Hepatocyte (in vitro differentiated cells): ENCODE results near the gene PERM1. TPM values are rescaled to one million over a fixed set of nuclear protein-coding genes. Genes with fewer than 3 reads are reported as not detected.

ENCODE experiments used
- DNase-seq: peaks from one replicate; pipeline ENCODE4 v3.0.0-alpha.2; 2016; ENCODE audit warnings: low spot score
- H2AFZ ChIP-seq: fragments of 200-600 bp; sonication (generic); 2 replicates; pipeline ENCODE4 v1.6.0; 2016; ENCODE audit warnings: antibody characterized with exemption, mild to moderate bottlenecking
- H3K27ac ChIP-seq: fragments of 200-600 bp; sonication (generic); 2 replicates; pipeline ENCODE4 v1.5.1; 2016; ENCODE audit warnings: mild to moderate bottlenecking
- H3K27me3 ChIP-seq: fragments of 200-600 bp; sonication (generic); 2 replicates; pipeline ENCODE4 v1.6.1; 2016
- H3K36me3 ChIP-seq: fragments of 200-600 bp; sonication (generic); replicated peaks from 2 replicates; pipeline ENCODE4 v1.5.1; 2016; ENCODE audit warnings: low read depth; ENCODE audit not compliant: insufficient read depth
- H3K4me1 ChIP-seq: fragments of 200-600 bp; sonication (generic); 2 replicates; pipeline ENCODE4 v1.5.1; 2016; ENCODE audit warnings: mild to moderate bottlenecking, moderate library complexity; ENCODE audit not compliant: insufficient read depth
- H3K4me2 ChIP-seq: fragments of 200-600 bp; sonication (generic); 2 replicates; pipeline ENCODE4 v1.6.0; 2016
- H3K4me3 ChIP-seq: fragments of 200-600 bp; sonication (generic); 2 replicates; pipeline ENCODE4 v1.5.1; 2016; ENCODE audit warnings: mild to moderate bottlenecking
- H3K79me2 ChIP-seq: fragments of 200-600 bp; sonication (generic); 2 replicates; pipeline ENCODE4 v1.6.0; 2017; ENCODE audit warnings: mild to moderate bottlenecking
- H3K9me2 ChIP-seq: fragments of 200-600 bp; sonication (generic); replicated peaks from 2 replicates; pipeline ENCODE4 v1.6.0; 2017; ENCODE audit warnings: mild to moderate bottlenecking; ENCODE audit not compliant: insufficient read depth
- H3K9me3 ChIP-seq: fragments of 200-600 bp; sonication (generic); 2 replicates; pipeline ENCODE4 v1.5.1; 2016; ENCODE audit warnings: low read depth, mild to moderate bottlenecking
- H4K20me1 ChIP-seq: fragments of 200-600 bp; sonication (generic); 2 replicates; pipeline ENCODE4 v1.6.0; 2016; ENCODE audit warnings: mild to moderate bottlenecking; ENCODE audit not compliant: insufficient read depth, poor library complexity, severe bottlenecking
- EZH2 ChIP-seq: fragments of 200-600 bp; sonication (generic); IDR thresholded peaks from 2 replicates; pipeline ENCODE4 v1.6.1; 2016; ENCODE audit warnings: antibody characterized with exemption, mild to moderate bottlenecking, borderline replicate concordance
- EZH2phosphoT487 ChIP-seq: fragments of 200-600 bp; sonication (generic); IDR thresholded peaks from one replicate; pipeline ENCODE4 v1.6.1; 2018; ENCODE audit warnings: antibody characterized with exemption, mild to moderate bottlenecking, low read depth, moderate library complexity; ENCODE audit not compliant: unreplicated experiment, severe bottlenecking
- WGBS: methylation state at CpG from one replicate; pipeline ENCODE4 v1.1.6; 2016; ENCODE audit warnings: low lambda C conversion rate; ENCODE audit errors: missing lambda C conversion rate; 5-methylcytosine and 5-hydroxymethylcytosine counted together
- polyA plus RNA-seq: library from polyadenylated mRNA; unstranded; fragments of >200 nt; fragmentation: Nextera tagmentation; extraction: Ambion mirVana; gene quantifications from 2 replicates; pipeline ENCODE4 v1.2.1, GENCODE V29; 2016
- total RNA-seq: library from RNA; depleted of rRNA; stranded (reverse); fragments of >200 nt; gene quantifications from 2 replicates; pipeline ENCODE4 v1.2.3, GENCODE V29; 2014
- TF ChIP-seq, protein P1 (sequence below): fragments of 200-600 bp; sonication (generic); IDR thresholded peaks from 2 replicates; pipeline ENCODE4 v1.5.1; 2016; ENCODE audit warnings: antibody characterized with exemption, mild to moderate bottlenecking; ENCODE audit not compliant: poor library complexity

The PERM1 gene
- total and polyA plus RNA-seq, 2 experiments from 2014 or later: 1.3 TPM; not detected in 1

DNA sequence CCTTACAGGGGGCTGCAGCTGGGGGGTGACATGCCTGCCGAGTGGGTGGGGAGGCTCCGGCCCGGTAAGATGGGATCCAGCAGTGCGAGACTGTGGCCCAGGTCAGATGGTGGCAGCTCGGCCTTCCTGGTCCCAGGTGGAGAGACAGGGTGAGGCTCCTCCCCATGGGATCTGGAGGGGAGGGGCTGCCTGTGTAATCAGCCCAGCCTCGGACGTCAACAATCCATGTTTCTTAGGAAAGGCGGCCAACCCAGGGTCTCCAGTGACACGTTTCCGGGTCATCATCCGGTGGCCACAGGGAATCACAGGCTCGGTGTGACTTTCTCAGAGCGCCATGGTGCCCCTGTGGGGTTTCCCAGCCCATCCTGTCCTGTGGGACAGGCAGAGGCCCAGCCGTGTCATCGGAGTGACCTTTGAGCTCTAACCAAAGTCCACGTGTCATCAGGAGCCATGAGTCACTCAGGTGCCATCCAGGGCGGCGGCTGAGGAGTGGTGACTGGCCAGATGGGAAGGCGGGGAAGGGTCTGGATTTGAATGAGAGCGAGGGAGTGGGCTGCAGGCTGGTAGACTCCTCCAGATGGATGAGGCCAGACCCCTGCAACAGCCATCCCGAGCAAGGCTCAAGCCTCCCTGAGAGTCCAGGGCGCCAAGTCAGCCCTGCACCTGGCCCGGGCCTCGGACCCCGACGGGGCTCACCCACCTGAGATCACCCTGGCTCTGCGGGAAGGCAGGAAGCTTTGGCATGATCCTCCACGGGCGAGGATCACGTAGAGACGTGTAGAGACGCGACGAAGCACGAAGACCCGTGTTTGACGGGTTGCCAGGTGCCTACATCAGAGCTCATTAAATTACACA lies 24.6 kb upstream of the PERM1 start:
- H3K9me3 ChIP-seq: no peaks in the 10 kb centered on the region
- peaks cover 10% of the 10 kb centered on the region for H3K79me2 ChIP-seq
- peak overlapping the region; percentile 57 for H3K4me2 ChIP-seq
- peak overlapping the region; percentile 97 for H3K27ac ChIP-seq
- TF ChIP-seq EZH2 (no peak), EZH2phosphoT487 (no peak)
- TF ChIP-seq, protein P1, sequence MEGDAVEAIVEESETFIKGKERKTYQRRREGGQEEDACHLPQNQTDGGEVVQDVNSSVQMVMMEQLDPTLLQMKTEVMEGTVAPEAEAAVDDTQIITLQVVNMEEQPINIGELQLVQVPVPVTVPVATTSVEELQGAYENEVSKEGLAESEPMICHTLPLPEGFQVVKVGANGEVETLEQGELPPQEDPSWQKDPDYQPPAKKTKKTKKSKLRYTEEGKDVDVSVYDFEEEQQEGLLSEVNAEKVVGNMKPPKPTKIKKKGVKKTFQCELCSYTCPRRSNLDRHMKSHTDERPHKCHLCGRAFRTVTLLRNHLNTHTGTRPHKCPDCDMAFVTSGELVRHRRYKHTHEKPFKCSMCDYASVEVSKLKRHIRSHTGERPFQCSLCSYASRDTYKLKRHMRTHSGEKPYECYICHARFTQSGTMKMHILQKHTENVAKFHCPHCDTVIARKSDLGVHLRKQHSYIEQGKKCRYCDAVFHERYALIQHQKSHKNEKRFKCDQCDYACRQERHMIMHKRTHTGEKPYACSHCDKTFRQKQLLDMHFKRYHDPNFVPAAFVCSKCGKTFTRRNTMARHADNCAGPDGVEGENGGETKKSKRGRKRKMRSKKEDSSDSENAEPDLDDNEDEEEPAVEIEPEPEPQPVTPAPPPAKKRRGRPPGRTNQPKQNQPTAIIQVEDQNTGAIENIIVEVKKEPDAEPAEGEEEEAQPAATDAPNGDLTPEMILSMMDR: no peak
- 76% methylated on average over 35 of the region's 37 CpGs for WGBS
- H3K4me1 ChIP-seq: peaks cover 26% of the 10 kb centered on the region
- no peaks in the 10 kb centered on the region for H3K9me2 ChIP-seq
- no peaks in the 10 kb centered on the region for H3K27me3 ChIP-seq
- DNase-seq: peak; percentile 89
- H2AFZ ChIP-seq: no peak overlapping the region
- no peaks in the 10 kb centered on the region for H3K36me3 ChIP-seq
- no peak overlapping the region for H3K4me3 ChIP-seq
- H4K20me1 ChIP-seq: no peaks in the 10 kb centered on the region

DNA sequence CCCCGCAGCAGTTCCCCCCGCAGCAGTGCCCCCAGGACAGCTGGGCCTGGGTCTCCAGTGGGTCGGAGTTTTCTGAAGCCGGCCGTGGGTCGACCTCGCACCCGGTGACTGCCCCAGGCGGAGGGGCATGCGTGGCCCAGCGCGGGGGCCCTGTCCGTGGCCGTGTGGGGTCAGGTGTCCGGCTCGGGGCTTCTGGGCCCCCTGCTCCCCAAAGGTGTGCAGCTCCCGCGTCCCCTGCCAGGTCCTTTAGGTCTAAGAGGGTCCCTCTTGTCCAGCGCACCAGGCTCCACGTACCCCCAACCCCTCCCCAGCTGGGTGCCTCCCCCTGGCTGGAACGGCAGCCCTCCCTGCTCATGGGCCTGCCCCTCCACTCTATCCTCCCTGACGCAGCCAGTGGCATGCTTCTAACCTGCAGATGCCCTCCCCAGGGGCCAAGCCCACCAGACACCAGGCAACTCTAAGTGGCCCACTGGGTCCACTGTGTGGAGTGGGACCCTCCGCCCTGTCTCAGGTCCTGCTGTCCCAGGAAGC lies 23.9 kb upstream of the PERM1 start:
- TF ChIP-seq EZH2 (no peak), EZH2phosphoT487 (no peak)
- TF ChIP-seq, protein P1: no peak
- no peak for DNase-seq
- Histone ChIP-seq H3K36me3 (no peaks in the 10 kb centered on the region), H4K20me1 (no peaks in the 10 kb centered on the region), H3K4me2 (peak overlapping the region; percentile 57), H3K27me3 (no peaks in the 10 kb centered on the region), H2AFZ (no peak overlapping the region), H3K9me2 (no peaks in the 10 kb centered on the region), H3K27ac (peak overlapping the region; percentile 97), H3K4me3 (no peak overlapping the region), H3K79me2 (peaks cover 16% of the 10 kb centered on the region), H3K4me1 (peaks cover 32% of the 10 kb centered on the region), H3K9me3 (no peaks in the 10 kb centered on the region)
- WGBS: 77% methylated on average over 17 of the region's 23 CpGs

DNA sequence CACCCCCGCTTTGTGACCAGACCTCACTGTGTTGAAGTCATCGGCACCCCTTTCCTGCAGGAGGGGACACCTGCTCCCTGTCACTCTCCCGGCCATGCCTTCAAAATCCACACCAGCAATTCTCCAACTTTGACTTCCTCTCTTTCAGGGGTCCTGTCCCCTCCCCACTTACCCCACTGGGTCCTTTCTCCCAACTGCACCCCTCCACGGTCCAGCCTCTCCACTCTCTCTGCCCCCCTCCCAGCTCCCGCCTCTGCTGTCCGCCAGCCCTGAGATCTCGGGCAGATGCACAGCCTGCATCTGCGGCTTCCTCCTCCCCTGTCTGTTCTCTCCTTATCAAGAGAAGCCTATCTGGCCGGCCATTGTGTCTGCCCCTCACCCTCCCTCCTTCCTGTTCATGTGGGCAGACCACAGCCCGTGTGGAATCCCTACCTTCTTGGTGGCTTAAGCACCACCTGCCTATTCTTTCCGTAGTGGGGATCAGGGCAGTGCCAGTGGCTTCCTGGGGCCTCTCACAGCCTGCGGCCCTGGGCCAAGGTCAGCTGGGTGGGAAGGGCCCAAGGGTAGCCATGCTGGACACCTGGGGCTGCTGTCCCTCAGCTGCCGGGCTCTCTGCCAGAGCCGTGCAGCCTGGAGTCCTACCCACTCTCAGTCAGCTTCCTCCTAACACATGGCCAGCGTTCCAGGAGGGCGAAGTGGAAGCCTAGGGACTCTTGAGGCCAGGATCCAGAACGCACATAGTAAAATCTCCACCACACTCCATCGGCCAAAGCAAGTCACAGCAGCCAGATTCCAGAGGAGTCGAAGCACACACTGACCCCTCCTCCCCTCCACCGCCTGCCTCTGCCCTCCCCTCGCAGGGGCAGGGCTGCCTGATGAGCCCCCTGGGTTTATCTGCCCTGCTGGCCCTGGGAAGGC lies 23.1 kb upstream of the PERM1 start:
- Histone ChIP-seq H3K4me3 (no peak overlapping the region), H4K20me1 (no peaks in the 10 kb centered on the region), H3K79me2 (peaks cover 16% of the 10 kb centered on the region), H3K36me3 (no peaks in the 10 kb centered on the region), H3K4me1 (peaks cover 32% of the 10 kb centered on the region), H3K9me2 (no peaks in the 10 kb centered on the region), H3K9me3 (no peaks in the 10 kb centered on the region), H3K27ac (peak overlapping the region; percentile 97), H3K27me3 (no peaks in the 10 kb centered on the region), H3K4me2 (peak overlapping the region; percentile 57), H2AFZ (no peak overlapping the region)
- 33% methylated on average over 21 of the region's 21 CpGs for WGBS
- DNase-seq: peak; percentile 74
- TF ChIP-seq, protein P1: no peak
- no peak for TF ChIP-seq EZH2
- no peak for TF ChIP-seq EZH2phosphoT487
